Left cardiac atrium (tissue), 2 donors: Measurements from ENCODE around the gene UPF3B. TPM values are rescaled to one million over a fixed set of nuclear protein-coding genes. Genes with fewer than 3 reads are reported as not detected.

Experiments used
- total RNA-seq, 2 donors: library from RNA; stranded (reverse); fragmentation: NEBNext Ultra II Directional; extraction: Animal tissue kit (Norgen Biotek cat#: 25700); gene quantifications; one replicate each; pipeline ENCODE4 v1.2.1, GENCODE V29; 2021
- donor health status: DM: no; HTN: yes; CAD: no; lungs with severe emphysema.
- donor health status: DM: yes; HTN: yes; CAD: no.

Gene UPF3B
- total RNA-seq, 2 donors from 2014 or later = 3.6 to 3.9 TPM

Other genes with a start within 250 kb of the UPF3B start
- 1 to 10 TPM; 4.0 to 6.1 TPM for gene NKRF, start 246.5 kb downstream of the UPF3B start, total RNA-seq
- 10 to 100 TPM; 10.6 to 19.6 TPM for gene SEPTIN6, start 159.8 kb downstream of the UPF3B start, total RNA-seq
- gene SOWAHD, start 94.4 kb downstream of the UPF3B start, total RNA-seq = under 1 TPM; 0.16 to 0.32 TPM
- gene RPL39, start 61.3 kb downstream of the UPF3B start, total RNA-seq = 1,000 to 10,000 TPM; 1,171 to 1,199 TPM
- gene RNF113A, start 18.8 kb upstream of the UPF3B start, total RNA-seq = 10 to 100 TPM in 1 of 2 donors, 1 to 10 TPM in 1; 8.9 to 10.9 TPM
- 100 to 1,000 TPM; 382 to 451 TPM for gene NDUFA1, start 18.9 kb upstream of the UPF3B start, total RNA-seq
- gene AKAP14, start 42.9 kb upstream of the UPF3B start, total RNA-seq = not detected
- 1 to 10 TPM; 4.4 to 6.8 TPM for gene NKAP, start 90.8 kb upstream of the UPF3B start, total RNA-seq
- not detected for gene RHOXF2B, start 224.7 kb upstream of the UPF3B start, total RNA-seq